ENCODE measurements around the gene MAP1LC3A.

DNA sequence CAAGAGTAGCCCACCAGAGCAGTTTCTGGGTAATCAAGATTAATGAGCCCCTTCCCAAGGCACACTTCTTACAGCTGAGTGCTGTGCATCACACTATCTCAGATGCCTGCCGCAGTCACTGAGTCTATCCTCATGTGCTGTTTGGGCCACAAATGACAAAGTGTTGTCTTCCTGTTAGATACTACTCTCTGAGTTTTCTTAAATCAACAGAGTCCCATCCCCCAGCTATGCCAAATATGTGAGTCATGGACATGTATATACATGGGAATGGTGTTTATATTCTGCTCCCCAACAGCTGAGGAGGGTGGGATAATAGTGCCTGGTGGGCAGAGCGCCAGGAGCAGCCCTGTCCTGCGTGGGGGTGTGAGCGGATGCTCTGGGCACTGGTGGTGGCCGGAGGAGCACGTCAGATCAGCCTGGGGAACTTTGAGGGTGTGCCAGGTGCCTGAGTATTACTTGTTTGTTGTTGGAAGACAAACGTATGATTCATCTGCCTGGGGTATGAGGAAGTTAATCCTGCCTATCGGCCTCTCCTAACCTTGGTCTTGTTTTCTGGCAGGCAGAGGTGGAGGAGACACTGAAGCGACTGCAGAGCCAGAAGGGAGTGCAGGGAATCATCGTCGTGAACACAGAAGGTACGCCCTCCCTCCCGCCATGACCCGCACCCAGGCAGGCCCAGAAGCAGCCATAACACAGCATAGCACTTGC, 32.7 kb upstream of the MAP1LC3A start:
- TF ChIP-seq, protein P1, sequence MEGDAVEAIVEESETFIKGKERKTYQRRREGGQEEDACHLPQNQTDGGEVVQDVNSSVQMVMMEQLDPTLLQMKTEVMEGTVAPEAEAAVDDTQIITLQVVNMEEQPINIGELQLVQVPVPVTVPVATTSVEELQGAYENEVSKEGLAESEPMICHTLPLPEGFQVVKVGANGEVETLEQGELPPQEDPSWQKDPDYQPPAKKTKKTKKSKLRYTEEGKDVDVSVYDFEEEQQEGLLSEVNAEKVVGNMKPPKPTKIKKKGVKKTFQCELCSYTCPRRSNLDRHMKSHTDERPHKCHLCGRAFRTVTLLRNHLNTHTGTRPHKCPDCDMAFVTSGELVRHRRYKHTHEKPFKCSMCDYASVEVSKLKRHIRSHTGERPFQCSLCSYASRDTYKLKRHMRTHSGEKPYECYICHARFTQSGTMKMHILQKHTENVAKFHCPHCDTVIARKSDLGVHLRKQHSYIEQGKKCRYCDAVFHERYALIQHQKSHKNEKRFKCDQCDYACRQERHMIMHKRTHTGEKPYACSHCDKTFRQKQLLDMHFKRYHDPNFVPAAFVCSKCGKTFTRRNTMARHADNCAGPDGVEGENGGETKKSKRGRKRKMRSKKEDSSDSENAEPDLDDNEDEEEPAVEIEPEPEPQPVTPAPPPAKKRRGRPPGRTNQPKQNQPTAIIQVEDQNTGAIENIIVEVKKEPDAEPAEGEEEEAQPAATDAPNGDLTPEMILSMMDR (IDR thresholded peaks at IDR 0.05), result no peak
- peak; percentile 69 to 77 (median 70) for TF ChIP-seq POLR2AphosphoS5 (IDR thresholded peaks at IDR 0.05)
